HUES64 (cell line): ENCODE measurements around the gene NFIL3. TPM values are rescaled to one million over a fixed set of nuclear protein-coding genes. Genes with fewer than 3 reads are reported as not detected.
"Not testable (repeated sequence)": the region's sequence is repeated elsewhere in the genome, so short reads cannot be mapped to it uniquely, and the experiment has no call there.

Experiments
- H3K27ac ChIP-seq: 2 replicates; pipeline ENCODE4 v1.7.0; 2013; ENCODE audit warnings: low read depth, low read length, inconsistent platforms
- H3K27me3 ChIP-seq: 2 replicates; pipeline ENCODE4 v1.6.1; 2013; ENCODE audit warnings: mild to moderate bottlenecking, low read length; ENCODE audit not compliant: insufficient read depth
- H3K36me3 ChIP-seq: 2 replicates; pipeline ENCODE4 v1.6.1; 2013; ENCODE audit warnings: mild to moderate bottlenecking, low read length; ENCODE audit not compliant: insufficient read depth
- H3K4me1 ChIP-seq: 2 replicates; pipeline ENCODE4 v1.6.1; 2013; ENCODE audit warnings: mild to moderate bottlenecking, low read length, moderate library complexity; ENCODE audit not compliant: insufficient read depth
- H3K4me3 ChIP-seq: 2 replicates; pipeline ENCODE4 v1.5.1; 2013; ENCODE audit warnings: mild to moderate bottlenecking, low read length, moderate library complexity
- H3K9ac ChIP-seq: 2 replicates; pipeline ENCODE4 v1.6.1; 2013; ENCODE audit warnings: mild to moderate bottlenecking, low read depth, low read length
- H3K9me3 ChIP-seq: 2 replicates; pipeline ENCODE4 v1.6.1; 2013; ENCODE audit warnings: low read depth, low read length; ENCODE audit not compliant: insufficient read depth
- WGBS: fragments of 150-250, 120-280 bp; methylation state at CpG from one replicate; pipeline ENCODE4 v1.1.7; 2013; ENCODE audit warnings: missing lambda C conversion rate; 5-methylcytosine and 5-hydroxymethylcytosine counted together
- polyA plus RNA-seq, 2 experiments: library from polyadenylated mRNA; stranded (reverse); fragments of 50-300 nt; gene quantifications; one replicate each; pipeline ENCODE4 v1.2.3, GENCODE V29; 2013

NFIL3 gene
- polyA plus RNA-seq (2013, experiment 1 of 2) = 9.9 TPM
- 11.0 TPM for polyA plus RNA-seq (2013, experiment 2 of 2)

- peak within 1 kb of the TSS; percentile 89 for H3K4me3 ChIP-seq
- peaks cover 11% of the 10 kb centered on the region; the same call in 1 of the 2 replicates for H3K4me1 ChIP-seq
- H3K9me3 ChIP-seq = no peaks in the 10 kb centered on the region
- H3K27ac ChIP-seq = no peak within 1 kb of the TSS
- under 1% methylated on average over 92 of the region's 92 CpGs for WGBS
- no peaks in the 10 kb centered on the region for H3K36me3 ChIP-seq
- H3K27me3 ChIP-seq = peaks cover 61% of the 10 kb centered on the region
- H3K9ac ChIP-seq = peak within 1 kb of the TSS; percentile 73
These were observed at the start of gene NFIL3 for GRCh38 chr9:91423785-91424402. TSS of gene NFIL3 (minus strand) at chr9:91423832. CDS start at chr9:91410734, 13,098 bp downstream.

- 80% methylated on average over 1 of the region's 3 CpGs for WGBS
These were observed 47.9 kb upstream of the NFIL3 start for GRCh38 chr9:91471524-91471923.

GRCh38 chr9:91465420-91465819, 41.8 kb upstream of the NFIL3 start:
- H3K36me3 ChIP-seq = no peaks in the 10 kb centered on the region
- 92% methylated on average over 2 of the region's 2 CpGs for WGBS
- H3K4me3 ChIP-seq = no peak overlapping the region
- H3K27me3 ChIP-seq = no peaks in the 10 kb centered on the region
- no peak overlapping the region for H3K9ac ChIP-seq
- H3K9me3 ChIP-seq = no peaks in the 10 kb centered on the region
- H3K4me1 ChIP-seq = no peaks in the 10 kb centered on the region
- no peak overlapping the region for H3K27ac ChIP-seq

More at GRCh38 chr9:91471524-91471923, 47.9 kb upstream of the NFIL3 start:
- not testable (repeated sequence) for H3K9ac ChIP-seq, H3K27me3 ChIP-seq, H3K4me1 ChIP-seq, H3K36me3 ChIP-seq, H3K9me3 ChIP-seq, H3K27ac ChIP-seq, H3K4me3 ChIP-seq

GRCh38 chr9:91458906-91459305, 35.3 kb upstream of the NFIL3 start:
- no peaks in the 10 kb centered on the region for H3K27me3 ChIP-seq
- no peak overlapping the region for H3K4me3 ChIP-seq
- no peaks in the 10 kb centered on the region for H3K36me3 ChIP-seq
- H3K9ac ChIP-seq = no peak overlapping the region
- H3K4me1 ChIP-seq = no peaks in the 10 kb centered on the region
- 65% methylated on average over 2 of the region's 2 CpGs for WGBS
- H3K27ac ChIP-seq = no peak overlapping the region
- H3K9me3 ChIP-seq = no peaks in the 10 kb centered on the region

- WGBS = 100% methylated on average over 1 of the region's 1 CpG
- H3K9ac ChIP-seq = no peak overlapping the region
- H3K27me3 ChIP-seq = no peaks in the 10 kb centered on the region
- peaks cover 6% of the 10 kb centered on the region; the same call in 1 of the 2 replicates for H3K4me1 ChIP-seq
- no peak overlapping the region for H3K4me3 ChIP-seq
- H3K36me3 ChIP-seq = no peaks in the 10 kb centered on the region
- 0 out of 2 replicates have a peak, but pooled peaks cover 7% of the 10 kb centered on the region for H3K9me3 ChIP-seq
- no peak overlapping the region for H3K27ac ChIP-seq
These were observed 29.2 kb upstream of the NFIL3 start for GRCh38 chr9:91452844-91453243.

- Histone ChIP-seq H3K4me1 (peaks cover 6% of the 10 kb centered on the region; the same call in 1 of the 2 replicates), H3K36me3 (no peaks in the 10 kb centered on the region), H3K4me3 (no peak overlapping the region), H3K9ac (no peak overlapping the region), H3K27me3 (no peaks in the 10 kb centered on the region), H3K9me3 (0 out of 2 replicates have a peak, but pooled peaks cover 7% of the 10 kb centered on the region), H3K27ac (no peak overlapping the region)
- WGBS = 94% methylated on average over 2 of the region's 2 CpGs
These were observed 28.0 kb upstream of the NFIL3 start for GRCh38 chr9:91451431-91452270.

GRCh38 chr9:91445135-91445534, 21.5 kb upstream of the NFIL3 start:
- 94% methylated on average over 1 of the region's 1 CpG for WGBS
- Histone ChIP-seq H3K9me3 (0 out of 2 replicates have a peak, but pooled peaks cover 5% of the 10 kb centered on the region), H3K4me3 (no peak overlapping the region), H3K36me3 (no peaks in the 10 kb centered on the region), H3K27ac (no peak overlapping the region), H3K4me1 (peaks cover 6% of the 10 kb centered on the region; the same call in 1 of the 2 replicates), H3K9ac (no peak overlapping the region), H3K27me3 (no peaks in the 10 kb centered on the region)

- no peaks in the 10 kb centered on the region for H3K36me3 ChIP-seq
- no peak overlapping the region for H3K9ac ChIP-seq
- H3K4me3 ChIP-seq = no peak overlapping the region
- no peaks in the 10 kb centered on the region for H3K27me3 ChIP-seq
- H3K9me3 ChIP-seq = 0 out of 2 replicates have a peak, but pooled peaks cover 5% of the 10 kb centered on the region
- H3K4me1 ChIP-seq = peaks cover 6% of the 10 kb centered on the region; the same call in 1 of the 2 replicates
- no peak overlapping the region for H3K27ac ChIP-seq
These were observed 20.4 kb upstream of the NFIL3 start for GRCh38 chr9:91443994-91444392.

- 92% methylated on average over 8 of the region's 8 CpGs for WGBS
- no peaks in the 10 kb centered on the region for H3K36me3 ChIP-seq
- H3K9me3 ChIP-seq = 0 out of 2 replicates have a peak, but pooled peaks cover 5% of the 10 kb centered on the region
These were observed 19.8 kb upstream of the NFIL3 start for GRCh38 chr9:91443321-91443993.

GRCh38 chr9:91436841-91437240, 13.2 kb upstream of the NFIL3 start:
- Histone ChIP-seq H3K9ac (no peak overlapping the region), H3K36me3 (no peaks in the 10 kb centered on the region), H3K27me3 (no peaks in the 10 kb centered on the region), H3K27ac (no peak overlapping the region), H3K4me3 (no peak overlapping the region), H3K9me3 (no peaks in the 10 kb centered on the region), H3K4me1 (no peaks in the 10 kb centered on the region)
- WGBS = 82% methylated on average over 13 of the region's 13 CpGs

More at GRCh38 chr9:91443321-91443993, 19.8 kb upstream of the NFIL3 start:
- Histone ChIP-seq H3K9ac (no peak overlapping the region), H3K27me3 (no peaks in the 10 kb centered on the region), H3K4me1 (peaks cover 3% of the 10 kb centered on the region; the same call in 1 of the 2 replicates), H3K4me3 (no peak overlapping the region), H3K27ac (no peak overlapping the region)

- Histone ChIP-seq H3K4me1 (no peaks in the 10 kb centered on the region), H3K27me3 (no peaks in the 10 kb centered on the region), H3K4me3 (no peak overlapping the region), H3K36me3 (no peaks in the 10 kb centered on the region), H3K9ac (no peak overlapping the region), H3K27ac (no peak overlapping the region), H3K9me3 (no peaks in the 10 kb centered on the region)
- WGBS = 90% methylated on average over 2 of the region's 2 CpGs
These were observed 9.5 kb upstream of the NFIL3 start for GRCh38 chr9:91433180-91433579.
